Liver (tissue), 9 donors: ENCODE data around the gene RPS19BP1. TPM values are rescaled to one million over a fixed set of nuclear protein-coding genes. Genes with fewer than 3 reads are reported as not detected.

Experiments used
- DNase-seq: peaks from one replicate; pipeline ENCODE4 v3.0.0-alpha.2; 2017; ENCODE audit warnings: low spot score
- H3K27ac ChIP-seq, 2 donors: one replicate each; pipeline ENCODE4 v1.7.0; 2013; ENCODE audit warnings: inconsistent platforms in 2 of 2, low read length in 2 of 2, control low read depth in 1 of 2, low read depth in 1 of 2, mild to moderate bottlenecking in 1 of 2
- H3K27me3 ChIP-seq, 4 donors: one replicate each; pipeline versions ENCODE4 v1.6.1 to v1.7.0; 2013; ENCODE audit warnings: low read length in 3 of 4, inconsistent platforms in 1 of 4, mild to moderate bottlenecking in 1 of 4, moderate library complexity in 1 of 4; ENCODE audit not compliant: control insufficient read depth in 4 of 4, insufficient read depth in 4 of 4
- H3K36me3 ChIP-seq, 4 donors: one replicate each; pipeline versions ENCODE4 v1.6.1 to v1.7.0; 2013; ENCODE audit warnings: low read length in 3 of 4, mild to moderate bottlenecking in 3 of 4, low read depth in 1 of 4, moderate library complexity in 1 of 4; ENCODE audit not compliant: control insufficient read depth in 4 of 4, insufficient read depth in 3 of 4
- H3K4me1 ChIP-seq, 4 donors: one replicate each; pipeline versions ENCODE4 v1.6.1 to v1.7.0; 2013; ENCODE audit warnings: low read length in 3 of 4, mild to moderate bottlenecking in 3 of 4, moderate library complexity in 1 of 4; ENCODE audit not compliant: control insufficient read depth in 4 of 4, insufficient read depth in 4 of 4
- H3K4me3 ChIP-seq, 3 donors: one replicate each; pipeline versions ENCODE4 v1.6.1 to v1.7.0; 2013; ENCODE audit warnings: low read length in 3 of 3, control low read depth in 1 of 3, low read depth in 1 of 3, mild to moderate bottlenecking in 1 of 3
- H3K9ac ChIP-seq, 2 donors: one replicate each; pipeline ENCODE4 v1.7.0; 2013; ENCODE audit warnings: low read length in 2 of 2, mild to moderate bottlenecking in 2 of 2, moderate library complexity in 2 of 2, control low read depth in 1 of 2, low read depth in 1 of 2
- H3K9me3 ChIP-seq, 4 donors: one replicate each; pipeline versions ENCODE4 v1.6.1 to v1.7.0; 2013; ENCODE audit warnings: low read length in 3 of 4; ENCODE audit not compliant: control insufficient read depth in 4 of 4
- EGR1 ChIP-seq, 2 donors: IDR thresholded peaks; 2 replicates each; pipeline ENCODE4 v1.6.1; 2016 to 2018; ENCODE audit warnings: antibody characterized with exemption in 2 of 2, low read depth in 2 of 2
- FOXA2 ChIP-seq: IDR thresholded peaks from 2 replicates; pipeline ENCODE4 v1.6.1; 2016; ENCODE audit warnings: antibody characterized with exemption
- GABPA ChIP-seq, 2 donors: IDR thresholded peaks in 1 of 2; conservative IDR thresholded peaks in 1 of 2; 2 replicates each; pipeline ENCODE4 v1.6.1; 2016; ENCODE audit warnings: antibody characterized with exemption in 2 of 2, mild to moderate bottlenecking in 1 of 2, moderate library complexity in 1 of 2
- HNF4A ChIP-seq, 2 donors: conservative IDR thresholded peaks; 2 replicates each; pipeline ENCODE4 v1.6.1; 2016; ENCODE audit warnings: antibody characterized with exemption in 2 of 2, mild to moderate bottlenecking in 2 of 2
- HNF4G ChIP-seq: IDR thresholded peaks from 2 replicates; pipeline ENCODE4 v1.6.1; 2016; ENCODE audit warnings: antibody characterized with exemption
- JUND ChIP-seq, 2 donors: IDR thresholded peaks; 2 replicates each; pipeline ENCODE4 v1.6.1; 2016; ENCODE audit warnings: antibody characterized with exemption in 2 of 2
- NR2F2 ChIP-seq: IDR thresholded peaks from 2 replicates; pipeline ENCODE4 v1.6.1; 2016; ENCODE audit warnings: antibody characterized with exemption
- RAD21 ChIP-seq, 2 donors: IDR thresholded peaks; 2 replicates each; pipeline ENCODE4 v1.6.1; 2016; ENCODE audit warnings: antibody characterized with exemption in 2 of 2, mild to moderate bottlenecking in 2 of 2
- RXRA ChIP-seq, 2 donors: IDR thresholded peaks; 2 replicates each; pipeline ENCODE4 v1.6.1; 2017 to 2018; ENCODE audit warnings: antibody characterized with exemption in 2 of 2, mild to moderate bottlenecking in 1 of 2
- SP1 ChIP-seq: IDR thresholded peaks from 2 replicates; pipeline ENCODE4 v1.6.1; 2018; ENCODE audit warnings: antibody characterized with exemption, mild to moderate bottlenecking
- YY1 ChIP-seq: IDR thresholded peaks from 2 replicates; pipeline ENCODE4 v1.6.1; 2016; ENCODE audit warnings: antibody characterized with exemption, mild to moderate bottlenecking
- WGBS: extraction: QIAGEN DNeasy Blood & Tissue Kit; methylation state at CpG from one replicate; pipeline ENCODE4 v1.1.7; 2013; 5-methylcytosine and 5-hydroxymethylcytosine counted together
- polyA plus RNA-seq, 2 donors: library from polyadenylated mRNA; stranded (reverse) in 1 of 2; unstranded in 1 of 2; fragments of 200-250 nt in 1 of 2; fragments of >200 nt in 1 of 2; fragmentation: Nextera tagmentation in 1 of 2; extraction: Ambion mirVana in 1 of 2; gene quantifications; one replicate each; pipeline versions ENCODE4 v1.2.1 to v1.2.3, GENCODE V29; 2013 to 2015
- total RNA-seq, 2 donors: library from RNA; depleted of rRNA; stranded (reverse); fragments of >200 nt; gene quantifications; one replicate each; pipeline ENCODE4 v1.2.3, GENCODE V29; 2014
- TF ChIP-seq, protein P1 (sequence below): IDR thresholded peaks from 2 replicates; pipeline ENCODE4 v1.6.1; 2016; ENCODE audit warnings: antibody characterized with exemption
- TF ChIP-seq, protein P2 (sequence below): IDR thresholded peaks from 2 replicates; pipeline ENCODE4 v1.6.1; 2016; ENCODE audit warnings: antibody characterized with exemption
- TF ChIP-seq, protein P3 (sequence below): IDR thresholded peaks from 2 replicates; pipeline ENCODE4 v1.6.1; 2016; ENCODE audit warnings: antibody characterized with exemption, mild to moderate bottlenecking
- TF ChIP-seq, protein P4 (sequence below): IDR thresholded peaks from 2 replicates; pipeline ENCODE4 v1.6.1; 2016; ENCODE audit warnings: antibody characterized with exemption
- donor health status: healthy.
- donor health status: healthy.
- donor health status: healthy.
- donor health status: healthy.
- donor health status: healthy.

RPS19BP1 gene
- total and polyA plus RNA-seq, 4 donors: 36.3 to 89.6 (median 63.3) TPM

DNA sequence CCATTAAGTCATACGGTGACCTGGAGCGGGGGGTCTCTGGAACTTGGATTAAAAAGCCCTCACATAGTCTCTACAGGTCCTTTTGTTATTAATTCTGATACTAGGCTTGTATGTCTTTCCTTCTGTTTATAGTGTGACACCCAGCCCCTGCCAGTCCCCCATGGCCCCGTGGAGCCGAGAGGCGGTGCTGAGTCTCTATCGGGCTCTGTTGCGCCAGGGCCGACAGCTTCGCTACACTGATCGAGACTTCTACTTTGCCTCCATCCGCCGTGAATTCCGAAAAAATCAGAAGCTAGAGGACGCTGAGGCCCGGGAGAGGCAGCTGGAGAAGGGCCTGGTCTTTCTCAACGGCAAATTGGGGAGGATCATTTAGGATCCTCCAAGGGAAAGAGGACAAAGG, 28.5 kb downstream of the RPS19BP1 start (continued):
- TF ChIP-seq, protein P1, sequence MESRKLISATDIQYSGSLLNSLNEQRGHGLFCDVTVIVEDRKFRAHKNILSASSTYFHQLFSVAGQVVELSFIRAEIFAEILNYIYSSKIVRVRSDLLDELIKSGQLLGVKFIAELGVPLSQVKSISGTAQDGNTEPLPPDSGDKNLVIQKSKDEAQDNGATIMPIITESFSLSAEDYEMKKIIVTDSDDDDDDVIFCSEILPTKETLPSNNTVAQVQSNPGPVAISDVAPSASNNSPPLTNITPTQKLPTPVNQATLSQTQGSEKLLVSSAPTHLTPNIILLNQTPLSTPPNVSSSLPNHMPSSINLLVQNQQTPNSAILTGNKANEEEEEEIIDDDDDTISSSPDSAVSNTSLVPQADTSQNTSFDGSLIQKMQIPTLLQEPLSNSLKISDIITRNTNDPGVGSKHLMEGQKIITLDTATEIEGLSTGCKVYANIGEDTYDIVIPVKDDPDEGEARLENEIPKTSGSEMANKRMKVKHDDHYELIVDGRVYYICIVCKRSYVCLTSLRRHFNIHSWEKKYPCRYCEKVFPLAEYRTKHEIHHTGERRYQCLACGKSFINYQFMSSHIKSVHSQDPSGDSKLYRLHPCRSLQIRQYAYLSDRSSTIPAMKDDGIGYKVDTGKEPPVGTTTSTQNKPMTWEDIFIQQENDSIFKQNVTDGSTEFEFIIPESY: no peak
- TF ChIP-seq JUND (IDR thresholded peaks at IDR 0.05): no peak

DNA sequence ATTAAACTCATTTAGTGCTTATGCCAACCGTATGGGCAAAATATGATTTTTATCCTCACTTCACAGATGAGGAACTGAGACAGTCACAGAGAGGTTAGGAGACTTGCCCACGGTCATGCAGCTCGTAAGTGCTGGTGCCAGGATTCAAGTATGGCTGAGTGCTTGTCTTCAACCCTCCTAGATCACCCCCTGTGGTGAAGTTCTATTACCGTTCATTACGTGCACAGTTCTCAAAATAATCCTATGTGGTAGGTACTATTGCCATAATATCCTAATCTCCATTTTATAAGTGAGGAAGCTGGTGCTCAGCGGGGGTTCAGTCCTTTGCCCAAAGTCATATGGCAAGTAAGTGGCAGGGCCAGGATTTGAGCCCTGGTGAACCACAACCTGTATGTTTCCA, 28.9 kb downstream of the RPS19BP1 start:
- Histone ChIP-seq H3K9me3 (no peaks in the 10 kb centered on the region), H3K4me1 (peaks cover 11 to 26% (median 23%) of the 10 kb centered on the region in 4 donors), H3K4me3 (peak overlapping the region; percentile 86 to 88 (median 87)), H3K27ac (peak overlapping the region in 1 of 2 donors; percentile 89), H3K36me3 (peaks cover 10 to 34% (median 26%) of the 10 kb centered on the region in 4 donors), H3K27me3 (no peaks in the 10 kb centered on the region), H3K9ac (peak overlapping the region; percentile 74 to 89)
- no peak for DNase-seq
- 55% methylated on average over 6 of the region's 6 CpGs for WGBS
- TF ChIP-seq FOXA2: no peak
- no peak for TF ChIP-seq GABPA (IDR thresholded peaks at IDR 0.05 in 1 of 2, conservative IDR thresholded peaks at IDR 0.05 in 1 of 2)
- TF ChIP-seq, protein P2, sequence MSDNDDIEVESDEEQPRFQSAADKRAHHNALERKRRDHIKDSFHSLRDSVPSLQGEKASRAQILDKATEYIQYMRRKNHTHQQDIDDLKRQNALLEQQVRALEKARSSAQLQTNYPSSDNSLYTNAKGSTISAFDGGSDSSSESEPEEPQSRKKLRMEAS: no peak
- TF ChIP-seq, protein P3, sequence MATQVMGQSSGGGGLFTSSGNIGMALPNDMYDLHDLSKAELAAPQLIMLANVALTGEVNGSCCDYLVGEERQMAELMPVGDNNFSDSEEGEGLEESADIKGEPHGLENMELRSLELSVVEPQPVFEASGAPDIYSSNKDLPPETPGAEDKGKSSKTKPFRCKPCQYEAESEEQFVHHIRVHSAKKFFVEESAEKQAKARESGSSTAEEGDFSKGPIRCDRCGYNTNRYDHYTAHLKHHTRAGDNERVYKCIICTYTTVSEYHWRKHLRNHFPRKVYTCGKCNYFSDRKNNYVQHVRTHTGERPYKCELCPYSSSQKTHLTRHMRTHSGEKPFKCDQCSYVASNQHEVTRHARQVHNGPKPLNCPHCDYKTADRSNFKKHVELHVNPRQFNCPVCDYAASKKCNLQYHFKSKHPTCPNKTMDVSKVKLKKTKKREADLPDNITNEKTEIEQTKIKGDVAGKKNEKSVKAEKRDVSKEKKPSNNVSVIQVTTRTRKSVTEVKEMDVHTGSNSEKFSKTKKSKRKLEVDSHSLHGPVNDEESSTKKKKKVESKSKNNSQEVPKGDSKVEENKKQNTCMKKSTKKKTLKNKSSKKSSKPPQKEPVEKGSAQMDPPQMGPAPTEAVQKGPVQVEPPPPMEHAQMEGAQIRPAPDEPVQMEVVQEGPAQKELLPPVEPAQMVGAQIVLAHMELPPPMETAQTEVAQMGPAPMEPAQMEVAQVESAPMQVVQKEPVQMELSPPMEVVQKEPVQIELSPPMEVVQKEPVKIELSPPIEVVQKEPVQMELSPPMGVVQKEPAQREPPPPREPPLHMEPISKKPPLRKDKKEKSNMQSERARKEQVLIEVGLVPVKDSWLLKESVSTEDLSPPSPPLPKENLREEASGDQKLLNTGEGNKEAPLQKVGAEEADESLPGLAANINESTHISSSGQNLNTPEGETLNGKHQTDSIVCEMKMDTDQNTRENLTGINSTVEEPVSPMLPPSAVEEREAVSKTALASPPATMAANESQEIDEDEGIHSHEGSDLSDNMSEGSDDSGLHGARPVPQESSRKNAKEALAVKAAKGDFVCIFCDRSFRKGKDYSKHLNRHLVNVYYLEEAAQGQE: no peak

DNA sequence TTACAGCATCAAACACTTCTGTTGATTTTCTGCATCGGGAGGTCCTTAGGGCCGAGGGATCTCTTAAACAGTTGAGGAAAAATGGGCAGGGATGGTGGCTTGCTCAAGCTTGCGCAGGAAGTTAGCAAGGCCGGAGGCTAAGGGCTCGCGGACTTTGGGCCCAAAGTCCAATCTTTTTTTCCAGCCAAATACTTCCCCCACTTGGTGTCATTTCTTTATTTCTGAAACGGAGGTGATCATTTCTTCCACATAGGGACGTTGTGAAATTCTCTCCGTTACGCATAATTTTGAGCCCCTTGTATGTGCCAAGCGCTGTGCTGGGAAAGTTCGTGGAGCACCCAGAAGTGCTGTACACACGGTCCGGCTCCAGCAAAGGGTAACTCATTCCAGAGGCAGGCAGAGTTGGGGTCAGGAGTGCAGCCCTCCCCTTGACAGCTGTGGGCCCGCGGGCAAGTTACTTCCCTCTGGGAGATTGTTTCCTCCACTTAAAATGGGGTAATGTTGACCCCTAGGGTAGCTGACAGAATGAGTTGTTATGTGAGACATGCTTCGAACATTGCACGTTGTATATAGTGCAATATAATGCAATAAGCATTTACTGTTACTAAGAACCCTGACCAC, 29.6 kb downstream of the RPS19BP1 start:
- peaks cover 11 to 26% (median 23%) of the 10 kb centered on the region in 4 donors for H3K4me1 ChIP-seq
- peak overlapping the region; percentile 74 to 89 for H3K9ac ChIP-seq
- H3K9me3 ChIP-seq: no peaks in the 10 kb centered on the region
- peak overlapping the region; percentile 81 to 89 for H3K27ac ChIP-seq
- H3K4me3 ChIP-seq: peak overlapping the region; percentile 86 to 88 (median 87)
- no peaks in the 10 kb centered on the region for H3K27me3 ChIP-seq
- 3% methylated on average over 18 of the region's 18 CpGs for WGBS
- H3K36me3 ChIP-seq: peaks cover 8 to 27% (median 22%) of the 10 kb centered on the region in 4 donors
- no peak for DNase-seq
- peak in 1 of 2 donors; percentile 32 for TF ChIP-seq EGR1 (IDR thresholded peaks at IDR 0.05; ENCODE audit: low read depth in 2 of 2)
- TF ChIP-seq, protein P4, sequence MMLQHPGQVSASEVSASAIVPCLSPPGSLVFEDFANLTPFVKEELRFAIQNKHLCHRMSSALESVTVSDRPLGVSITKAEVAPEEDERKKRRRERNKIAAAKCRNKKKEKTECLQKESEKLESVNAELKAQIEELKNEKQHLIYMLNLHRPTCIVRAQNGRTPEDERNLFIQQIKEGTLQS: no peak
- TF ChIP-seq NR2F2: no peak
- peak in 1 of 2 donors; percentile 11 for TF ChIP-seq RAD21 (IDR thresholded peaks at IDR 0.05)
- TF ChIP-seq RXRA (IDR thresholded peaks at IDR 0.05): peak; percentile 45 to 52
- peak; percentile 69 for TF ChIP-seq SP1
- peak; percentile 93 to 98 for TF ChIP-seq HNF4A (conservative IDR thresholded peaks at IDR 0.05)
- TF ChIP-seq YY1: no peak
- TF ChIP-seq HNF4G: peak; percentile 84
- TF ChIP-seq, protein P2: no peak
